Activated CD8-positive, alpha-beta T cell treated with anti-CD3 and anti-CD28 coated beads, Interleukin-2, amount 10 ng/mL, durations not matched to agents 7 days and 5 days (primary cell): ENCODE measurements around the gene ITK. TPM values are rescaled to one million over a fixed set of nuclear protein-coding genes. Genes with fewer than 3 reads are reported as not detected.
A peak's percentile ranks its signal among the peaks of the same experiment; 100 is the strongest.

Source experiments
- ATAC-seq: fragments of 150-1000 bp; cut with Tn5 transposase; one replicate; pipeline ENCODE4 v1.10.0; 2021; ENCODE audit warnings: moderate library complexity
- CTCF ChIA-PET: fragments of 350-600 bp; sonication (Branson Sonifier 250); formaldehyde crosslinking; loops from one replicate; lab custom pipeline; 2021; ENCODE audit warnings: antibody characterized with exemption; lab: Charles Lee
- POLR2A ChIA-PET: fragments of 350-600 bp; sonication (Branson Sonifier 250); formaldehyde crosslinking; loops from one replicate; lab custom pipeline; 2021; ENCODE audit warnings: antibody characterized with exemption; lab: Charles Lee
- DNase-seq: peaks from one replicate; pipeline ENCODE4 v3.0.0-alpha.2; 2020
- H3K27ac Mint-ChIP-seq: one replicate; pipeline ENCODE4 v1.8.0; 2021; ENCODE audit warnings: mild to moderate bottlenecking, mixed read lengths
- H3K27me3 Mint-ChIP-seq: one replicate; pipeline ENCODE4 v1.8.0; 2021; ENCODE audit warnings: low read depth, mixed read lengths
- H3K36me3 Mint-ChIP-seq: one replicate; pipeline ENCODE4 v1.8.0; 2021; ENCODE audit warnings: low read depth, mixed read lengths
- H3K4me1 Mint-ChIP-seq: one replicate; pipeline ENCODE4 v1.8.0; 2021; ENCODE audit warnings: low read depth, mixed read lengths
- H3K4me3 Mint-ChIP-seq: one replicate; pipeline ENCODE4 v1.8.0; 2021; ENCODE audit warnings: mild to moderate bottlenecking, mixed read lengths
- H3K9me3 Mint-ChIP-seq: one replicate; pipeline ENCODE4 v1.8.0; 2022; ENCODE audit warnings: mixed read lengths; ENCODE audit not compliant: insufficient read depth
- total RNA-seq, 2 experiments: library from RNA; stranded (reverse); gene quantifications; one replicate each; pipeline ENCODE4 v1.2.3, GENCODE V29; 2021

Gene ITK
- total RNA-seq, 2 experiments from 2014 or later = 254 to 263 TPM

DNA sequence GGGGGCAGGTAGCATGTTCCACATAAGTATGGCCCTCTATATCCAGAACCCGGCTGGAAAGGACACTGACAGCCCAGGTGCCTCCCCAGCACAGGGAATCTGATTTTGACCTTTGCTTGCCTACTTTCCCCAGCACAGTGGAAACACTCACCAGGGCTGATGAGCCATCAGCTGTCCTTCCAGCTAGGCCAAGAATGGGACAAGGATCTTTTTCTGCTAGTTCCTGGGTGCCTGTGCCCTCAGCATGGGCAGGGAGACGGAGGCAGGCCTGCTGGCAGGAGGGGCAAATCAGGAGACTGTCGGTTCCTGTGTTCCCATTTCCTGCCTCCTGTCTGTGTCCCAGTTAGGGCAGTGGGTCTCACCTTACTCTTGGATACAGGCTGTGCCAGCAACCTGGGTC is 86.4 kb downstream of the ITK start:
- Mint-ChIP-seq H3K27me3 (no peaks in the 10 kb centered on the region), H3K36me3 (peaks cover 60% of the 10 kb centered on the region), H3K9me3 (no peaks in the 10 kb centered on the region), H3K4me1 (peaks cover 67% of the 10 kb centered on the region), H3K4me3 (peak overlapping the region; percentile 79), H3K27ac (peak overlapping the region; percentile 95)
- ATAC-seq = no peak
- ChIA-PET POLR2A (interaction anchor here (0.9 to 5.0 kb wide), 11 partner anchors 11 to 158 kb away, joined by 3 to 36 read pairs (median 5); partner anchors contain the start of genes HAVCR2 and ITK), CTCF (interaction anchor here (1.0 to 4.2 kb wide), 15 partner anchors 9 to 117 kb away, joined by 3 to 37 read pairs (median 3); partner anchors contain the start of gene ITK)
- DNase-seq = no peak

DNA sequence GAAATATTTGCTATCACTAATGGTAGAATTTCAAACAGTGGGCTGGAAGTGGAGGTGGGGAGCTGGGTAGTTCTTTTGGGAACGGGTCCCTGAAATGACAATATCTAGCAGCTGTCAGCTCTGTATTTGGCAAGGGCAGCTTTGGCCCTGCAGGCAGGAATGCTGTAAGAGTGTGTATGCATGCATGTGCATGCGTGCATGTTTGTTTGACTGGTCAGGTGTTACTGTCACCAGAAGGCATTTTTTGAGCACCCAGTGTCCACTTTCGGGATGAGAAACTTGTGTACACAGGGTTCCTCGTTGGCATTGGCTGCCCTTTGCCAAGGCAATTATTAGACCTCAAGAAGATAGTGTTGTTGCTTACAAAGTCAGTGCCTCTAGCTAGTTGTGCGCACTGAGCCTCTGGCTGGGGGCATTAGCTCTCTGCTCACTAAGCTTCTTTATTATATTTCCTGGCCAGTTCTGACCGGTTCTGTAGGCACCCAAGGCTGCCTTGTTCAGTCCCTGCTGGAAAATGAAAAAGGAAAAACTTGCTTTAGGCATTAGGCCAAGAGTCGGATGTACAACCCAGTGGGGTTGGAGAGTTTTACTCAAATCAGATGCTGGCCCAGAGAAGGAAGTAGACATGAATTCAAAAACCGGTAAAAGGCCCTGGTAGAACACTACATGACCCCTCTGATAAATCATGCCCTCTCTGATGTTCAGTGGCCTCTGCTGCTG is 87.3 kb downstream of the ITK start:
- DNase-seq = no peak
- H3K27me3 Mint-ChIP-seq = no peaks in the 10 kb centered on the region
- POLR2A ChIA-PET = interaction anchor here (0.5 to 2.6 kb wide), 12 partner anchors 12 to 161 kb away, joined by 3 to 14 read pairs (median 4); partner anchors contain the start of genes HAVCR2, ITK and MED7
- peaks cover 64% of the 10 kb centered on the region for H3K36me3 Mint-ChIP-seq
- peak overlapping the region; percentile 79 for H3K4me3 Mint-ChIP-seq
- ATAC-seq = no peak
- CTCF ChIA-PET = interaction anchor here (0.6 to 4.2 kb wide), 22 partner anchors 9 to 118 kb away, joined by 3 to 37 read pairs (median 3); partner anchors contain the start of gene ITK
- no peaks in the 10 kb centered on the region for H3K9me3 Mint-ChIP-seq
- H3K4me1 Mint-ChIP-seq = peaks cover 72% of the 10 kb centered on the region
- H3K27ac Mint-ChIP-seq = peak overlapping the region; percentile 95

DNA sequence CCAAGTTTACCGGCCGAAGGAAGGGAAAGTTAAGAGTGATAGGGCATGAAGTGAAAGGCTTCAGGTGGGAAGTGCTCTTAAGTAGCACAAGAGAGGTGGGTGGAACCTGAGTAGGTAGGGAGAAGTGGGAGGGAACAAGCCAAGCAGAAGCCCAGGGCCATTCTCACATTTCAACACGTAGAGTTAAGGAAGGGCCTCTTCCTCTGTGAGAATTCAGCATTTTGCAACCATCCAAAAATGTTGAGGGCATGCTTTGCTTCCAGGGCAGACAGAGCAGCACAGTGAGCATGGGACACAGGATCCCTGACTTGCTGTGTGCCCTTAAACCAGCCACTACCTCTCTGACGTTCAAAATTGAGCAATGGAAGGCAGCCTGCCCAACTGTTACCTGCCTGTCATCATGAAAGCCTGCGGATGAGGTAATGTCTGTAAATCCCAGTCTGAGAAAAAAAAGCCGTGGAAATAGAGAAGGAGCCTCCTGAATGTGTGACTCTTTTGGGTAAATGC is 88.6 kb downstream of the ITK start:
- ChIA-PET CTCF (interaction anchor here (0.8 to 4.2 kb wide), 5 partner anchors 12 to 120 kb away, joined by 3 to 37 read pairs (median 5); no protein-coding TSS in a partner anchor), POLR2A (interaction anchor here (0.7 to 1.1 kb wide), 3 partner anchors 20 to 82 kb away, joined by 3 read pairs; no protein-coding TSS in a partner anchor)
- DNase-seq (peak; percentile 52), ATAC-seq (no peak)
- Mint-ChIP-seq H3K4me1 (peaks cover 72% of the 10 kb centered on the region), H3K36me3 (peaks cover 68% of the 10 kb centered on the region), H3K27me3 (no peaks in the 10 kb centered on the region), H3K27ac (peak overlapping the region; percentile 95), H3K4me3 (peak overlapping the region; percentile 79), H3K9me3 (no peaks in the 10 kb centered on the region)

DNA sequence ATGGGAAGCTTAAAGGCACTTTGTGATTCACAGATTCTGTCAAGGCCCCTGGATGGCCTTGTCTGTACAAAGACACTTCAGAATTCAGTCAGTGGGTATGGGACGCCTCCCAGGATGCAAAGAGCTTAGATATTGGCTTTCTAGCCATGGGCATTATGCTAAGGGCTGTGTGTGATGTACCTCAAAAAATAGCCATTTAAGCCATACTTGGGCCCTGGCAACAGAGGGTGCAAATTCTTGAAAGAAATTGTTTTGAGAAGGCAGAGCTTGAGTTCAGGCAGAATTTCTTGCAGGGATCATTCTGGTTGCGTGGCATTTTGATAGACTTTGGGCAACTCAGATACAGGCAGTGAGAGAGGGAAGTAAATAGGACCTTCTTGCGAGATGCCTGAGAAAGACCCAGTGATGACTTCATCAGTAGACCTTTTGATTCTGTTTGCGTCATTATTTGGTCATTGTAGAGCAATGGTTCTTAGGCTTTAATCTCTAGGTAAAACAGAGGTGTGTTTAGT is 89.2 kb downstream of the ITK start:
- Mint-ChIP-seq H3K27ac (peak overlapping the region; percentile 95), H3K9me3 (no peaks in the 10 kb centered on the region), H3K4me1 (peaks cover 71% of the 10 kb centered on the region), H3K4me3 (peak overlapping the region; percentile 79), H3K36me3 (peaks cover 72% of the 10 kb centered on the region), H3K27me3 (no peaks in the 10 kb centered on the region)
- DNase-seq (no peak), ATAC-seq (no peak)
- ChIA-PET CTCF (interaction anchor here (0.8 to 4.2 kb wide), 4 partner anchors 17 to 121 kb away, joined by 3 to 37 read pairs (median 4); no protein-coding TSS in a partner anchor), POLR2A (interaction anchor here (0.7 to 1.1 kb wide), 3 partner anchors 21 to 83 kb away, joined by 3 read pairs; no protein-coding TSS in a partner anchor)

DNA sequence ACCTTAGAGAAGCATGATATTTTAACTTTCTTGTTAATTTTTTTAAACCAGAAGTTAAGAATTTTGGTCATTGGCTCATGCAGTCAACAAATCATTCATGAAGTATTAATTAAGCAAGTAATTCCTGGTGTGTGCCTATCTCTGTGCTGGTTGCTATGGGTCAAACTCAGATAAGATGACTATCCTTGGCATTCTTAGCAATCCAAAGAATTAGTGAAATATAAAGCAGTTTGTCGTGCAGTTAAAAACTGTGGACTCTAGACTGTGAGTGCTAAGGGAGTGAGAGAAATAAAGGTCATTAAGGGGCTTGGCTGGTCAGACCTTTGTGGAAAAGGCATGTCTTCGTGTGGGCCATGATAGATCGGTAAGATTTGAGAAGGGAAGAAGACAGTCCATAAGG is 90.1 kb downstream of the ITK start:
- H3K9me3 Mint-ChIP-seq = no peaks in the 10 kb centered on the region
- peak overlapping the region; percentile 79 for H3K4me3 Mint-ChIP-seq
- H3K27ac Mint-ChIP-seq = peak overlapping the region; percentile 95
- DNase-seq = no peak
- no peaks in the 10 kb centered on the region for H3K27me3 Mint-ChIP-seq
- peaks cover 73% of the 10 kb centered on the region for H3K36me3 Mint-ChIP-seq
- peaks cover 68% of the 10 kb centered on the region for H3K4me1 Mint-ChIP-seq
- ATAC-seq = no peak
- ChIA-PET CTCF (interaction anchor here (1.2 to 3.1 kb wide), 3 partner anchors 33 to 122 kb away, joined by 4 to 23 read pairs (median 8); no protein-coding TSS in a partner anchor), POLR2A (interaction anchor here (1.2 to 3.5 kb wide), 6 partner anchors 14 to 128 kb away, joined by 3 to 50 read pairs (median 22); partner anchors contain the start of gene MED7)

DNA sequence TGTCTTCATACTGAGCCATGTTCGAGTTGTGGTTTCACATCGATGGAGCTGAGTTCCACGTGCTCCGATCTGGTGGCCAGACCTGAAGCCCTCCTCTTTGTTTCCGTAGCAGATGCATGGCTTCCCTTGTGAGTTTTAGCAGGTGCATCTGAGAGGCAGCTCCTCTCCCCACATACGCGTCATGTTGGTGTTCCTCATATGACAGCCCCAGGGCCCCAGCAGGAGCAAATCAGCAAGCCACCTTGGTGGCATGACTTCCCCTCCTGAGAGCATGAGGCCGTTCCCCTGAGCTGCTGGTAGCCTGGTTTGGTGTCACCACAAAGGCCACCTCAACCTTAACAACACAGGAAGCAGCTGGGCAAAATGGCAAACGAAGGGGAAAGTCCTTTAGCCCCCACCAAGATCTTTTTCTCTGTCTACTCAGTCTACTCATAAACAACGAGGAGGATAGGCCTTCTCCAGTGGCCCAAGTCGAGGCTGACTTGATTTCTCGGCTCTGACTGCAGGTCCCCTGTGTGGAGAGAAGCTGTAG is 91.2 kb downstream of the ITK start:
- Mint-ChIP-seq H3K36me3 (peaks cover 77% of the 10 kb centered on the region), H3K4me1 (peaks cover 78% of the 10 kb centered on the region), H3K4me3 (peak overlapping the region; percentile 79), H3K27ac (peak overlapping the region; percentile 95), H3K9me3 (no peaks in the 10 kb centered on the region), H3K27me3 (no peaks in the 10 kb centered on the region)
- peak; percentile 97 for DNase-seq
- peak; percentile 87 for ATAC-seq
- POLR2A ChIA-PET = interaction anchor here (0.5 to 3.5 kb wide), 23 partner anchors 9 to 1160 kb away, joined by 3 to 50 read pairs (median 4); partner anchors contain the start of genes ITK and MED7
- CTCF ChIA-PET = interaction anchor here (0.8 to 3.3 kb wide), 11 partner anchors 11 to 351 kb away, joined by 3 to 59 read pairs (median 7); no protein-coding TSS in a partner anchor

DNA sequence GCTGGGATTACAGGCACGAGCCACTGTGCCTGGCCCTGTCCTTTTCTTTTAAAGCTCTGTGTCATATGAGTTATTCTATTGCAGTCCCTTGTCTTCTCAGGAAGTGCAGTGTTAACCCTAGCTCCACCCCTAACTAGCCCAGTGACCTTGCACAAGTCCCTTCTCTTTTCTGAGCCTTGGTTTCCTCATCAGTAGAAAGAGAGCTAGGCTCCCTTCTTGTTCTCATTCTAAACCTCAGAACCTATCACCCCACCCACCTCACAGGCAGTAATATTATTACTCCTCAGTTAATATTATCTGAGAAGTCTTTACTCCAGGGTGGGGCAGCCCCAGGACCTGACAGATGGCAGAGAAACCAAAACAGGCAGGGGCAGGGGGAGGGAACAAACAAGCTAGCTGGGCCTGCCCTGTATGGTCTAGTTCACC is 92.5 kb downstream of the ITK start:
- peak; percentile 27 for ATAC-seq
- Mint-ChIP-seq H3K27me3 (no peaks in the 10 kb centered on the region), H3K4me1 (peaks cover 88% of the 10 kb centered on the region), H3K27ac (peak overlapping the region; percentile 96), H3K36me3 (peaks cover 71% of the 10 kb centered on the region), H3K9me3 (no peaks in the 10 kb centered on the region), H3K4me3 (peak overlapping the region; percentile 77)
- ChIA-PET POLR2A (interaction anchor here (0.7 to 3.5 kb wide), 24 partner anchors 11 to 352 kb away, joined by 3 to 50 read pairs (median 4); partner anchors contain the start of gene MED7), CTCF (interaction anchor here (0.9 to 3.3 kb wide), 12 partner anchors 10 to 131 kb away, joined by 3 to 59 read pairs (median 8); no protein-coding TSS in a partner anchor)
- DNase-seq = peak; percentile 67

DNA sequence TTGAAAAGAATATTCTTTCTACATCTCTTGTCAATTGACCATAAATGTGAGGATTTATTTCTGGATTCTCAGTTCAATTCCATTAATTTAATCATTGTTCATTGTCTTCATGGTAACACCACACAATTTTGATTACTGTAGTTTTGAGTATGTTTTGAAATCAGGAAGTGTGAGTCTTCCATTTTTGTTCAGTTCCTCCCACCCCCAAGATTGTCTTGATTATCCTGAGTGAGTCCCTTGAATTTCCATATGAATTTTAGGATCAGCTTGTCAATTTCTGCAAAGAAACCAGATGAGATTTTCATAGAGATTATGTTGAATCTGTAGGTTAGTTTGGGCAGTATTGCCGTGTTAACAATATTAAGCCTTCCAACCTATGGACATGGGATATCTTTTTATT is 94.8 kb downstream of the ITK start:
- POLR2A ChIA-PET = interaction anchor here (1.3 kb wide), 1 partner anchor 22 kb away, joined by 5 read pairs; no protein-coding TSS in a partner anchor
- DNase-seq = no peak
- peaks cover 86% of the 10 kb centered on the region for H3K4me1 Mint-ChIP-seq
- no peak overlapping the region for H3K4me3 Mint-ChIP-seq
- no peaks in the 10 kb centered on the region for H3K27me3 Mint-ChIP-seq
- CTCF ChIA-PET = interaction anchor here (0.9 to 2.6 kb wide), 4 partner anchors 22 to 468 kb away, joined by 3 to 6 read pairs (median 4); no protein-coding TSS in a partner anchor
- peaks cover 67% of the 10 kb centered on the region for H3K36me3 Mint-ChIP-seq
- ATAC-seq = no peak
- no peaks in the 10 kb centered on the region for H3K9me3 Mint-ChIP-seq
- H3K27ac Mint-ChIP-seq = peak overlapping the region; percentile 18

DNA sequence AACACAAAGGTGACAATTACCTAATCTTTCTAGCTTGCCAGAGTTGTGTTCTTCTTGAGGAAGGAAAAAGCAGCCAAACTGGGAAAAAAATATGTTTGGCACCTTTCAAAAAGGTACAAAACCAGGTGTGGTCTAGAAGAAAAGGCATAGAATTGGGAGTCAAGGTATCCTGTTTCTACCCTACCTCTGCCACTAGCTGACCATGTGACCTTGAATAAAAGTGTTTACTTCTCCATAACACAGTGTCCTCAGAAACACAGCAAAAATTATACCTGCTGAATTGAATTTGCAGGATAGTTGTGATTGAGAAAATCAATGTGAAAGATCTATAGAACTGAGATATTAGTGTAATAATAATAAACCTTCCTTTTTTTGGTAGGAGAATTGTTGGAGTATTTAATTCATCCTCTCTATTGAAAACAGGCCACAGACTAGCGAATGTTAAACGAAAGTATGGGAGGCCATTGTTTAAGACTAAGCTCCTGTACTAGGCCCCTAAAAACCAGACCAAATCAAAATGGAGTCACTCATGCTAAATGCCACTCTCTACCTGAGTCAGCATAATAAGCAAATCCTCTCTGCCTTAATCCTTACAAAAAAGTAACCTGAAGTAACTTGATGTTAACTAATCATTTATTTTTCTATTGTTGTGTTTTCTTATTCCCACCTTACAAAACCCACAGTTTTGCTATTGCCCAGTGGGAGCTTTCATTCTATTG is 97.8 kb downstream of the ITK start:
- Mint-ChIP-seq H3K27ac (no peak overlapping the region), H3K36me3 (peaks cover 68% of the 10 kb centered on the region)

DNA sequence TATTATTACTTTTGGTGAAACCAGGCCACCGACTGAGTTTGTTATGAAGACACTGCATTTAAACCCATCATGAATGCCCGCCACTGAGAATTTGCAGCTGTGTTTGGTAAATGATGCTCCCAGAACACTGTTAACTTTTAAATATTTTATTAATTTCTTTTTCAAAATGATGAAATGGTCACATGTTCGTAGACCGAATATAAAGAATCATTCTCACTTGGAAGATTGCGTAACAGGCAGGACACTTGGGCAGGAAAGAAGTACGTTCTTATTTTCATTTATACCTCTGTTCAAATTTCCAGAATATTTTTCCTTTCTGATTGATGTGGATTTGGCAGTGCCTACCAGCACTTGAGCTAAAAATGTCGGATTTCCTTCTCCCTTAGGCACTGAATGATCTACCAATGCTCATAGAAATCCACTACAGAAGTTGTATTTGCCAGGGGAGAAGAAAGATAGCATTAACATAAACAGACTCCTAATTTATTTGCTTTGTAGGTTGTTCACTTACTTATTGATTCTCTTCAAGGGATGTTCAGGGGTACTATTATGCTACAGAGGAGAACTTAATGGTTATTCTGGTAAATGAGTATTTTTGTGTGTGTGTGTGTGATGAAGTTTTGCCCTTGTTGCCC is 99.1 kb downstream of the ITK start:
- no peak overlapping the region for H3K4me3 Mint-ChIP-seq
- peaks cover 65% of the 10 kb centered on the region for H3K36me3 Mint-ChIP-seq
- ATAC-seq (no peak), DNase-seq (no peak)
- peaks cover 3% of the 10 kb centered on the region for H3K9me3 Mint-ChIP-seq
- H3K27me3 Mint-ChIP-seq = no peaks in the 10 kb centered on the region
- H3K27ac Mint-ChIP-seq = peak overlapping the region; percentile 62
- ChIA-PET CTCF (interaction anchor here (0.8 to 1.5 kb wide), 5 partner anchors 12 to 130 kb away, joined by 3 to 5 read pairs (median 3); no protein-coding TSS in a partner anchor), POLR2A (no interaction called here)
- peaks cover 89% of the 10 kb centered on the region for H3K4me1 Mint-ChIP-seq

More for the DNA sequence above, 97.8 kb downstream of the ITK start:
- Mint-ChIP-seq H3K4me3 (no peak overlapping the region), H3K9me3 (peaks cover 3% of the 10 kb centered on the region), H3K4me1 (peaks cover 89% of the 10 kb centered on the region), H3K27me3 (no peaks in the 10 kb centered on the region)
- ChIA-PET CTCF (interaction anchor here (0.7 to 1.5 kb wide), 6 partner anchors 10 to 129 kb away, joined by 3 to 5 read pairs (median 3); no protein-coding TSS in a partner anchor), POLR2A (interaction anchor here (1.1 kb wide), 1 partner anchor 25 kb away, joined by 4 read pairs; no protein-coding TSS in a partner anchor)
- ATAC-seq (no peak), DNase-seq (no peak)
